HepG2 (cell line): ENCODE results near the gene COPS3. TPM values are rescaled to one million over a fixed set of nuclear protein-coding genes. Genes with fewer than 3 reads are reported as not detected.

Experiments
- ARNT ChIP-seq: fragments of 450-650 bp; IDR thresholded peaks from 2 replicates; pipeline ENCODE4 v1.6.1; 2017
- ARNT2 ChIP-seq: sonication (generic); formaldehyde crosslinking; IDR thresholded peaks from 2 replicates; pipeline ENCODE4 v1.8.0; 2022; ENCODE audit warnings: mild to moderate bottlenecking, low read depth, missing genetic modification reagents, moderate library complexity
- GABPA ChIP-seq, 2 experiments: IDR thresholded peaks; 2 replicates each; pipeline ENCODE4 v1.6.1; 2011 to 2016; ENCODE audit warnings: low read depth in 2 of 2, low read length in 1 of 2, missing biosample characterization in 1 of 2, missing genetic modification characterization in 1 of 2
- HOXA5 ChIP-seq: sonication (generic); formaldehyde crosslinking; IDR thresholded peaks from 2 replicates; pipeline ENCODE4 v1.4.0; 2020; ENCODE audit warnings: missing genetic modification reagents
- HOXD1 ChIP-seq: sonication (generic); formaldehyde crosslinking; IDR thresholded peaks from 2 replicates; pipeline ENCODE4 v1.5.0; 2020; ENCODE audit warnings: missing genetic modification reagents
- KDM5B ChIP-seq: sonication (generic); formaldehyde crosslinking; IDR thresholded peaks from 2 replicates; pipeline ENCODE4 v1.4.0; 2020; ENCODE audit warnings: missing genetic modification reagents, mild to moderate bottlenecking, borderline replicate concordance
- KLF16 ChIP-seq, 2 experiments: sonication (generic) in 1 of 2; formaldehyde crosslinking in 1 of 2; IDR thresholded peaks; 2 replicates each; pipeline versions ENCODE4 v1.6.1 to v1.8.0; 2016 to 2023; ENCODE audit warnings: missing genetic modification reagents in 2 of 2, missing compliant biosample characterization in 1 of 2
- MXD3 ChIP-seq: IDR thresholded peaks from 2 replicates; pipeline ENCODE4 v1.6.1; 2016; ENCODE audit warnings: mild to moderate bottlenecking, missing biosample characterization, missing genetic modification reagents
- NFYC ChIP-seq: IDR thresholded peaks from 2 replicates; pipeline ENCODE4 v1.6.1; 2016; ENCODE audit warnings: missing genetic modification reagents, missing compliant biosample characterization
- STAT5B ChIP-seq: sonication (generic); formaldehyde crosslinking; IDR thresholded peaks from 2 replicates; pipeline ENCODE4 v1.4.0; 2020; ENCODE audit warnings: missing genetic modification reagents
- ZBTB20 ChIP-seq: sonication (generic); formaldehyde crosslinking; IDR thresholded peaks from 2 replicates; pipeline ENCODE4 v1.8.1; 2023; ENCODE audit warnings: missing genetic modification reagents, low read depth, mild to moderate bottlenecking, borderline replicate concordance
- ZBTB38 ChIP-seq: sonication (generic); formaldehyde crosslinking; IDR thresholded peaks from 2 replicates; pipeline ENCODE4 v1.5.1; 2020; ENCODE audit warnings: mild to moderate bottlenecking, missing genetic modification reagents
- ZFY ChIP-seq: sonication (generic); formaldehyde crosslinking; IDR thresholded peaks from 2 replicates; pipeline ENCODE4 v1.4.0; 2020; ENCODE audit warnings: missing genetic modification reagents
- ZNF407 ChIP-seq: sonication (generic); formaldehyde crosslinking; IDR thresholded peaks from one replicate; pipeline ENCODE4 v1.5.1; 2020; ENCODE audit warnings: mild to moderate bottlenecking, missing genetic modification reagents; ENCODE audit errors: not compliant biosample characterization
- ZNF574 ChIP-seq: sonication (generic); formaldehyde crosslinking; IDR thresholded peaks from 2 replicates; pipeline ENCODE4 v1.4.0; 2020; ENCODE audit warnings: missing genetic modification reagents
- polyA plus RNA-seq, 8 experiments: library from polyadenylated mRNA; depleted of rRNA in 3 of 8; stranded (reverse) in 7 of 8; unstranded in 1 of 8; fragments of >200 nt; fragmentation: Illumina TruSeq in 4 of 8; extraction: Trizol in 4 of 8; gene quantifications; 2 replicates each; pipeline versions ENCODE4 v1.2.1 to v1.2.3, GENCODE V29; 2011 to 2016; ENCODE audit warnings: low read depth in 4 of 8, missing spikeins in 1 of 8, mixed read lengths in 1 of 8; ENCODE audit not compliant: insufficient read depth in 1 of 8
- total RNA-seq, 5 experiments: library from RNA; depleted of rRNA; stranded (reverse); fragments of >200 nt; fragmentation: Illumina TruSeq; extraction: Trizol; gene quantifications; 2 replicates each; pipeline ENCODE4 v1.2.3, GENCODE V29; 2016; ENCODE audit warnings: low read depth in 1 of 5

Gene COPS3
- total and polyA plus RNA-seq, 2 of the 13 experiments (the other 11 are each of a cell fraction or from before 2014, with no cell fraction given) = 46.3 to 103 TPM

GRCh38 chr17:17280613-17281549, at the start of gene COPS3 (continued):
- peak; percentile 71 for TF ChIP-seq ARNT2 (CRISPR knock-in tag)
- TF ChIP-seq ARNT = no peak
- peak in 1 of 2 experiments; percentile 60; a peak in 2 of 4 replicates for TF ChIP-seq KLF16 (CRISPR knock-in tag; IDR thresholded peaks at IDR 0.05)
- TF ChIP-seq ZNF574 (CRISPR knock-in tag) = peak; percentile 84
- TF ChIP-seq HOXA5 (CRISPR knock-in tag) = 0 out of 2 replicates have a peak, but pooled peaks have one; percentile 55
- TF ChIP-seq ZFY (CRISPR knock-in tag) = peak; percentile 90
- TF ChIP-seq ZBTB38 (CRISPR knock-in tag) = peak; percentile 37; the same call in 1 of the 2 replicates
- TF ChIP-seq GABPA (IDR thresholded peaks at IDR 0.05; ENCODE audit: low read depth, low read length) = peak; percentile 80
- TF ChIP-seq GABPA (CRISPR knock-in tag; IDR thresholded peaks at IDR 0.05; ENCODE audit: low read depth) = peak; percentile 90
- peak; percentile 59; the same call in 1 of the 2 replicates for TF ChIP-seq ZBTB20 (CRISPR knock-in tag)
- TF ChIP-seq MXD3 = no peak; the same call in 1 of the 2 replicates
- peak; percentile 83 for TF ChIP-seq ZNF407 (CRISPR knock-in tag)
- 0 out of 2 replicates have a peak, but pooled peaks have one; percentile 55 for TF ChIP-seq HOXD1 (CRISPR knock-in tag)
- no peak for TF ChIP-seq STAT5B (CRISPR knock-in tag)
- peak; percentile 92 for TF ChIP-seq NFYC (CRISPR knock-in tag)
- TF ChIP-seq KDM5B (CRISPR knock-in tag) = peak; percentile 84
